Naive thymus-derived CD4-positive, alpha-beta T cell (primary cell): ENCODE data around the gene GLDC. TPM values are rescaled to one million over a fixed set of nuclear protein-coding genes. Genes with fewer than 3 reads are reported as not detected.

Source experiments
- ATAC-seq: fragments of 150-1000 bp; cut with Tn5 transposase; 2 replicates; pipeline ENCODE4 v1.10.0; 2021; ENCODE audit warnings: mild to moderate bottlenecking, moderate library complexity
- CTCF ChIA-PET: fragments of 350-600 bp; sonication (Branson Sonifier 250); formaldehyde crosslinking; loops from one replicate; lab custom pipeline; 2021; ENCODE audit warnings: antibody characterized with exemption; lab: Charles Lee
- POLR2A ChIA-PET: fragments of 350-600 bp; sonication (Branson Sonifier 250); formaldehyde crosslinking; loops from one replicate; lab custom pipeline; 2021; ENCODE audit warnings: antibody characterized with exemption, inconsistent platforms; lab: Charles Lee
- DNase-seq, 9 donors: peaks; one replicate each; pipeline versions ENCODE4 v3.0.0 to v3.0.0-alpha.2; 2020 to 2022; ENCODE audit warnings: mixed read lengths in 1 of 9
- H3K27ac ChIP-seq: one replicate; pipeline ENCODE4 v1.7.0; 2013; ENCODE audit warnings: mild to moderate bottlenecking, low read depth, low read length, moderate library complexity
- H3K27me3 ChIP-seq, 2 donors: one replicate each; pipeline ENCODE4 v1.7.0; 2013; ENCODE audit warnings: low read length in 2 of 2, mild to moderate bottlenecking in 2 of 2, moderate library complexity in 2 of 2; ENCODE audit not compliant: control insufficient read depth in 2 of 2, insufficient read depth in 2 of 2
- H3K36me3 ChIP-seq, 3 experiments: 1 replicate in 2 of 3; 2 replicates in 1 of 3; pipeline ENCODE4 v1.7.0; 2013; ENCODE audit warnings: low read length in 3 of 3, mild to moderate bottlenecking in 3 of 3, moderate library complexity in 1 of 3; ENCODE audit not compliant: insufficient read depth in 3 of 3, control insufficient read depth in 2 of 3
- H3K4me1 ChIP-seq, 2 donors: one replicate each; pipeline ENCODE4 v1.7.0; 2013; ENCODE audit warnings: low read length in 2 of 2, mild to moderate bottlenecking in 2 of 2, moderate library complexity in 1 of 2; ENCODE audit not compliant: control insufficient read depth in 2 of 2, insufficient read depth in 2 of 2
- H3K4me3 ChIP-seq: 2 replicates; pipeline ENCODE4 v1.7.0; 2013; ENCODE audit warnings: mild to moderate bottlenecking, low read length
- H3K9me3 ChIP-seq, 3 experiments: 1 replicate in 2 of 3; 2 replicates in 1 of 3; pipeline ENCODE4 v1.7.0; 2013; ENCODE audit warnings: low read length in 3 of 3; ENCODE audit not compliant: control insufficient read depth in 2 of 3
- H3K27ac Mint-ChIP-seq, 9 donors: one replicate each; pipeline ENCODE4 v1.8.0; 2020 to 2022; ENCODE audit warnings: mixed read lengths in 9 of 9, mild to moderate bottlenecking in 8 of 9, moderate library complexity in 5 of 9, inconsistent platforms in 2 of 9
- H3K27me3 Mint-ChIP-seq, 5 donors: one replicate each; pipeline ENCODE4 v1.8.0; 2021 to 2022; ENCODE audit warnings: mixed read lengths in 5 of 5, mild to moderate bottlenecking in 1 of 5
- H3K36me3 Mint-ChIP-seq, 5 donors: one replicate each; pipeline ENCODE4 v1.8.0; 2020 to 2022; ENCODE audit warnings: mixed read lengths in 5 of 5, mild to moderate bottlenecking in 3 of 5, inconsistent platforms in 1 of 5
- H3K4me1 Mint-ChIP-seq, 7 donors: one replicate each; pipeline ENCODE4 v1.8.0; 2020 to 2022; ENCODE audit warnings: mixed read lengths in 7 of 7, mild to moderate bottlenecking in 3 of 7, inconsistent platforms in 1 of 7
- H3K4me3 Mint-ChIP-seq, 10 donors: one replicate each; pipeline ENCODE4 v1.8.0; 2020 to 2022; ENCODE audit warnings: mild to moderate bottlenecking in 10 of 10, mixed read lengths in 10 of 10, moderate library complexity in 6 of 10, inconsistent platforms in 2 of 10
- H3K9me3 Mint-ChIP-seq, 11 donors: one replicate each; pipeline ENCODE4 v1.8.0; 2020 to 2022; ENCODE audit warnings: mixed read lengths in 11 of 11, mild to moderate bottlenecking in 4 of 11, inconsistent platforms in 1 of 11, moderate library complexity in 1 of 11
- intact Hi-C, 2 donors: fragments of 100-400 bp; cut with micrococcal nuclease; formaldehyde crosslinking; loops; one replicate each; pipeline ENCODE4 v1.15.1; 2023
- polyA plus RNA-seq, 2 donors: library from polyadenylated mRNA; unstranded; fragments of 300-500 nt; fragmentation: Illumina TruSeq; gene quantifications; one replicate each; pipeline ENCODE4 v1.2.3, GENCODE V29; 2021
- total RNA-seq, 6 experiments: library from RNA in 5 of 6; stranded (reverse) in 5 of 6; gene quantifications; 1 replicate in 5 of 6; 2 replicates in 1 of 6; pipeline ENCODE4 v1.2.3 and lab custom pipeline; 2021 to 2026

Gene GLDC
- total and polyA plus RNA-seq, 7 experiments from 2014 or later, result 0.56 to 2.2 (median 2.0) TPM; not detected in 4

- Mint-ChIP-seq H3K27me3 (peaks cover 0 to 3% (median 0%) of the 10 kb centered on the region in 5 donors), H3K9me3 (peaks cover 0 to 2% (median 0%) of the 10 kb centered on the region in 11 donors), H3K4me3 (no peak overlapping the region), H3K36me3 (no peaks in the 10 kb centered on the region), H3K27ac (no peak overlapping the region), H3K4me1 (peaks cover 0 to 21% (median 0%) of the 10 kb centered on the region in 7 donors)
- Histone ChIP-seq H3K36me3 (no peaks in the 10 kb centered on the region), H3K9me3 (no peaks in the 10 kb centered on the region), H3K27me3 (no peaks in the 10 kb centered on the region), H3K27ac (no peak overlapping the region), H3K4me3 (no peak overlapping the region), H3K4me1 (no peaks in the 10 kb centered on the region)
- CTCF ChIA-PET, result interaction anchor here (1.0 kb wide), 1 partner anchor 210 kb away, joined by 4 read pairs; no protein-coding TSS in a partner anchor
- intact Hi-C loops, result no loop called here
- ATAC-seq (no peak), DNase-seq (no peak)
- POLR2A ChIA-PET, result no interaction called here
Measured at GRCh38 chr9:6562871-6563430, 82.6 kb downstream of the GLDC start.

GRCh38 chr9:6562201-6562600 is 83.3 kb downstream of the GLDC start:
- no peak for ATAC-seq
- CTCF ChIA-PET, result interaction anchor here (0.8 to 1.0 kb wide), 2 partner anchors 94 to 209 kb away, joined by 3 to 4 read pairs; no protein-coding TSS in a partner anchor

GRCh38 chr9:6557883-6558616 is 87.5 kb downstream of the GLDC start:
- no peak for ATAC-seq
- Histone ChIP-seq H3K4me1 (no peaks in the 10 kb centered on the region), H3K27ac (no peak overlapping the region), H3K27me3 (no peaks in the 10 kb centered on the region), H3K36me3 (no peaks in the 10 kb centered on the region), H3K9me3 (no peaks in the 10 kb centered on the region), H3K4me3 (no peak overlapping the region)
- H3K27ac Mint-ChIP-seq, result no peak overlapping the region
- intact Hi-C loops, result no loop called here
- H3K4me1 Mint-ChIP-seq, result peaks cover 0 to 2% (median 0%) of the 10 kb centered on the region in 7 donors
- CTCF ChIA-PET, result no interaction called here
- POLR2A ChIA-PET, result no interaction called here
- H3K27me3 Mint-ChIP-seq, result peaks cover 0 to 6% (median 0%) of the 10 kb centered on the region in 5 donors
- H3K9me3 Mint-ChIP-seq, result no peaks in the 10 kb centered on the region
- no peak overlapping the region for H3K4me3 Mint-ChIP-seq
- no peaks in the 10 kb centered on the region for H3K36me3 Mint-ChIP-seq
- no peak for DNase-seq

More at GRCh38 chr9:6562201-6562600, 83.3 kb downstream of the GLDC start:
- no peak for DNase-seq
- Mint-ChIP-seq H3K9me3 (peaks cover 0 to 2% (median 0%) of the 10 kb centered on the region in 11 donors), H3K4me3 (no peak overlapping the region), H3K27me3 (peaks cover 0 to 3% (median 0%) of the 10 kb centered on the region in 5 donors), H3K27ac (no peak overlapping the region), H3K36me3 (no peaks in the 10 kb centered on the region), H3K4me1 (peaks cover 0 to 15% (median 0%) of the 10 kb centered on the region in 7 donors)
- POLR2A ChIA-PET, result no interaction called here
- Histone ChIP-seq H3K27me3 (no peaks in the 10 kb centered on the region), H3K4me3 (no peak overlapping the region), H3K4me1 (no peaks in the 10 kb centered on the region), H3K9me3 (no peaks in the 10 kb centered on the region), H3K36me3 (no peaks in the 10 kb centered on the region), H3K27ac (no peak overlapping the region)
- intact Hi-C loops, result no loop called here

GRCh38 chr9:6553866-6554265 is 91.7 kb downstream of the GLDC start:
- H3K27me3 ChIP-seq, result no peaks in the 10 kb centered on the region
- no peak overlapping the region for H3K4me3 ChIP-seq
- no peak overlapping the region for H3K27ac ChIP-seq
- Mint-ChIP-seq H3K4me1 (peaks cover 0 to 3% (median 0%) of the 10 kb centered on the region in 7 donors), H3K9me3 (no peaks in the 10 kb centered on the region), H3K4me3 (no peak overlapping the region), H3K36me3 (no peaks in the 10 kb centered on the region), H3K27ac (no peak overlapping the region), H3K27me3 (peaks cover 0 to 7% (median 0%) of the 10 kb centered on the region in 5 donors)
- POLR2A ChIA-PET, result no interaction called here
- DNase-seq (no peak), ATAC-seq (no peak)
- CTCF ChIA-PET, result interaction anchor here (0.7 kb wide), 1 partner anchor 10 kb away, joined by 3 read pairs; no protein-coding TSS in a partner anchor
- no peaks in the 10 kb centered on the region for H3K4me1 ChIP-seq
- no peaks in the 10 kb centered on the region for H3K36me3 ChIP-seq
- intact Hi-C loops, result no loop called here
- no peaks in the 10 kb centered on the region for H3K9me3 ChIP-seq

- H3K4me1 Mint-ChIP-seq, result peaks cover 0 to 3% (median 0%) of the 10 kb centered on the region in 7 donors
- peak overlapping the region in 1 of 9 donors; percentile 6 for H3K27ac Mint-ChIP-seq
- H3K9me3 ChIP-seq, result no peaks in the 10 kb centered on the region
- ATAC-seq (no peak), DNase-seq (no peak)
- H3K27me3 ChIP-seq, result no peaks in the 10 kb centered on the region
- no peak overlapping the region for H3K4me3 ChIP-seq
- H3K27ac ChIP-seq, result no peak overlapping the region
- no peaks in the 10 kb centered on the region for H3K36me3 ChIP-seq
- no peaks in the 10 kb centered on the region for H3K36me3 Mint-ChIP-seq
- H3K9me3 Mint-ChIP-seq, result no peaks in the 10 kb centered on the region
- no peaks in the 10 kb centered on the region for H3K4me1 ChIP-seq
- CTCF ChIA-PET, result no interaction called here
- POLR2A ChIA-PET, result no interaction called here
- H3K27me3 Mint-ChIP-seq, result peaks cover 0 to 7% (median 0%) of the 10 kb centered on the region in 5 donors
- no peak overlapping the region for H3K4me3 Mint-ChIP-seq
- intact Hi-C loops, result no loop called here
Measured at GRCh38 chr9:6552498-6553121, 92.9 kb downstream of the GLDC start.

- no peak overlapping the region for H3K27ac ChIP-seq
- H3K9me3 ChIP-seq, result no peaks in the 10 kb centered on the region
- H3K4me1 ChIP-seq, result no peaks in the 10 kb centered on the region
- CTCF ChIA-PET, result no interaction called here
- no peaks in the 10 kb centered on the region for H3K36me3 ChIP-seq
- Mint-ChIP-seq H3K27me3 (peaks cover 0 to 6% (median 0%) of the 10 kb centered on the region in 5 donors), H3K36me3 (no peaks in the 10 kb centered on the region), H3K4me3 (no peak overlapping the region), H3K4me1 (peaks cover 0 to 3% (median 0%) of the 10 kb centered on the region in 7 donors), H3K9me3 (no peaks in the 10 kb centered on the region), H3K27ac (no peak overlapping the region)
- POLR2A ChIA-PET, result no interaction called here
- no peak for DNase-seq
- intact Hi-C loops, result no loop called here
- ATAC-seq, result no peak
- H3K4me3 ChIP-seq, result no peak overlapping the region
- no peaks in the 10 kb centered on the region for H3K27me3 ChIP-seq
Measured at GRCh38 chr9:6552033-6552432, 93.5 kb downstream of the GLDC start.
